ENCODE measurements around the gene PDC.

DNA sequence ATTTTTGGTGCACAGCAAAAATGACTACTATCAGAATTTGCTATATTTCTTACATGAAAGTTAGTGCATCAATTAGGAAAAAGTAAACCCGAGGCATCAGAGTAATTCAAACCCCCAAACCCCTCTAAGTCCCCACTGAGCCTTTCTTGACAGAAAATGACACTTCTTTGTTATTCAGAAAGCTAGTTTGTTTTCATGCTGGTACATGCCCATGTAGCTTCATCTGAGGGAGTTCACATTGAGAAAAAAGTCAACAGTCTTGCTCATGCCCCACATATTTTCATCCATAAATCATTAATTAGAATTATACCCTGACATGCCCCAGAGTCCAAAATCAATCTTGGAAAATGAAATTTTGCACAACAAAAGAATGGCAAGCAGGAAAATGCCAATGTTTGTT, 39.9 kb upstream of the PDC start:
- TF ChIP-seq, protein P1, sequence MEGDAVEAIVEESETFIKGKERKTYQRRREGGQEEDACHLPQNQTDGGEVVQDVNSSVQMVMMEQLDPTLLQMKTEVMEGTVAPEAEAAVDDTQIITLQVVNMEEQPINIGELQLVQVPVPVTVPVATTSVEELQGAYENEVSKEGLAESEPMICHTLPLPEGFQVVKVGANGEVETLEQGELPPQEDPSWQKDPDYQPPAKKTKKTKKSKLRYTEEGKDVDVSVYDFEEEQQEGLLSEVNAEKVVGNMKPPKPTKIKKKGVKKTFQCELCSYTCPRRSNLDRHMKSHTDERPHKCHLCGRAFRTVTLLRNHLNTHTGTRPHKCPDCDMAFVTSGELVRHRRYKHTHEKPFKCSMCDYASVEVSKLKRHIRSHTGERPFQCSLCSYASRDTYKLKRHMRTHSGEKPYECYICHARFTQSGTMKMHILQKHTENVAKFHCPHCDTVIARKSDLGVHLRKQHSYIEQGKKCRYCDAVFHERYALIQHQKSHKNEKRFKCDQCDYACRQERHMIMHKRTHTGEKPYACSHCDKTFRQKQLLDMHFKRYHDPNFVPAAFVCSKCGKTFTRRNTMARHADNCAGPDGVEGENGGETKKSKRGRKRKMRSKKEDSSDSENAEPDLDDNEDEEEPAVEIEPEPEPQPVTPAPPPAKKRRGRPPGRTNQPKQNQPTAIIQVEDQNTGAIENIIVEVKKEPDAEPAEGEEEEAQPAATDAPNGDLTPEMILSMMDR (conservative IDR thresholded peaks at IDR 0.05 in 1 of 2, IDR thresholded peaks at IDR 0.05 in 1 of 2; ENCODE audit: extremely low read depth in 1 of 2, insufficient read depth in 1 of 2, low read depth in 1 of 2, low read length in 2 of 2): no peak
- TF ChIP-seq EZH2 (IDR thresholded peaks at IDR 0.05; ENCODE audit: borderline replicate concordance, low read length): no peak
